ENCODE measurements around the gene TNPO1.

TNPO1 gene

DNA sequence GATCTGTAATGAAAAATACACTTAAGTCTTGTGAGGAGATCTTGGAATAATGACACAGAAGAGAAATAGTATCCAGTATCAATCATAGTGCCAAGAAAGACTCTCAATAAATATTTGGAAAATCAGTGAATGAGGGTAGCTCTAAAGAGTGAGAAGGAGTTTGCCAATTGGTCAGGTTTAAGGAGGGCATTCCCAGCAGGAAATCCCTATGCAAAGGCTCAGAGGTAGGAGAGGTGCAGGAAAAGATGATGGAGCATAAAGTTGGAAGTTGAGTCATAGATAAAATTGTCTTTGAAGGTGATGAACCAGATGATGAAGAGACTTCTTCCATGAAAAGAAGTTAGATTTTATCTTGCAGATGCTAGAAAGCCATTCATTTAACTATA lies 27.8 kb downstream of the TNPO1 start:
- Histone ChIP-seq H3K4me3 (ENCODE audit: low read depth, low read length, poor library complexity, severe bottlenecking) (no peak overlapping the region), H3K27me3 (ENCODE audit: insufficient read depth, low read length) (no peaks in the 10 kb centered on the region), H3F3A (ENCODE audit: insufficient read depth, low read length) (0 out of 2 replicates have a peak, but pooled peaks cover 2% of the 10 kb centered on the region), H3K36me3 (ENCODE audit: insufficient read depth, low read length) (no peaks in the 10 kb centered on the region), H3K9me2 (ENCODE audit: low read depth, low read length) (no peaks in the 10 kb centered on the region), H3K9ac (ENCODE audit: low read length) (no peak overlapping the region), H3K4me1 (ENCODE audit: insufficient read depth, low read length, severe bottlenecking) (peaks cover 13% of the 10 kb centered on the region), H3K27ac (ENCODE audit: low read depth, low read length, poor library complexity, severe bottlenecking) (no peak overlapping the region), H3K4me2 (ENCODE audit: low read length) (no peak overlapping the region), H4K20me1 (ENCODE audit: insufficient read depth, low read length) (no peaks in the 10 kb centered on the region), H3K9me3 (ENCODE audit: low read length) (no peaks in the 10 kb centered on the region), H3K79me2 (ENCODE audit: insufficient read depth, low read length) (peaks cover 10% of the 10 kb centered on the region), H2AFZ (ENCODE audit: low read length) (no peak overlapping the region)
- no peak for TF ChIP-seq EZH2 (IDR thresholded peaks at IDR 0.05; ENCODE audit: borderline replicate concordance, low read length)
- TF ChIP-seq, protein P1, sequence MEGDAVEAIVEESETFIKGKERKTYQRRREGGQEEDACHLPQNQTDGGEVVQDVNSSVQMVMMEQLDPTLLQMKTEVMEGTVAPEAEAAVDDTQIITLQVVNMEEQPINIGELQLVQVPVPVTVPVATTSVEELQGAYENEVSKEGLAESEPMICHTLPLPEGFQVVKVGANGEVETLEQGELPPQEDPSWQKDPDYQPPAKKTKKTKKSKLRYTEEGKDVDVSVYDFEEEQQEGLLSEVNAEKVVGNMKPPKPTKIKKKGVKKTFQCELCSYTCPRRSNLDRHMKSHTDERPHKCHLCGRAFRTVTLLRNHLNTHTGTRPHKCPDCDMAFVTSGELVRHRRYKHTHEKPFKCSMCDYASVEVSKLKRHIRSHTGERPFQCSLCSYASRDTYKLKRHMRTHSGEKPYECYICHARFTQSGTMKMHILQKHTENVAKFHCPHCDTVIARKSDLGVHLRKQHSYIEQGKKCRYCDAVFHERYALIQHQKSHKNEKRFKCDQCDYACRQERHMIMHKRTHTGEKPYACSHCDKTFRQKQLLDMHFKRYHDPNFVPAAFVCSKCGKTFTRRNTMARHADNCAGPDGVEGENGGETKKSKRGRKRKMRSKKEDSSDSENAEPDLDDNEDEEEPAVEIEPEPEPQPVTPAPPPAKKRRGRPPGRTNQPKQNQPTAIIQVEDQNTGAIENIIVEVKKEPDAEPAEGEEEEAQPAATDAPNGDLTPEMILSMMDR (IDR thresholded peaks at IDR 0.05; ENCODE audit: low read length): no peak

DNA sequence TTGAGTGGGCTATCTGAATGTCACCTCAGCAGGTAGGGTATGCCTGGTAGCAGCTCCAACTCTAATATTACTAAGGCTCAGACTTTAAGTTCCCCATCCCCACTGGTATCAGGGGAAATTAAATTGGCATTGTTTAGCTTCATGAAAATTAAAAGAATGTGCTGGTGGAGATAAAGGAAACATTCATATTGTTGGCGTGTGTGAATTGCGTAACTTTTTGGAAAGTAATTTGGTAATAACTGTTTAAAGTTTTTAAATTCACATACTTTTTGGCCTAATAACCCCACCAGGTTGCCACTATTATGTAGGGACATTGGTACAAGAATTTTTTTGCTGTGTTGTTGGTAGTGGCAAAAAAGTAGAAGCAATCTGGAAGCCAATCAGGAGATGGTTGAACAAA lies 29.4 kb downstream of the TNPO1 start:
- H2AFZ ChIP-seq (ENCODE audit: low read length): no peak overlapping the region
- H3K4me1 ChIP-seq (ENCODE audit: insufficient read depth, low read length, severe bottlenecking): peaks cover 30% of the 10 kb centered on the region
- H3K9me3 ChIP-seq (ENCODE audit: low read length): no peaks in the 10 kb centered on the region
- H3K27me3 ChIP-seq (ENCODE audit: insufficient read depth, low read length): no peaks in the 10 kb centered on the region
- H3F3A ChIP-seq (ENCODE audit: insufficient read depth, low read length): 0 out of 2 replicates have a peak, but pooled peaks cover 2% of the 10 kb centered on the region
- H3K4me3 ChIP-seq (ENCODE audit: low read depth, low read length, poor library complexity, severe bottlenecking): no peak overlapping the region
- H3K9me2 ChIP-seq (ENCODE audit: low read depth, low read length): no peaks in the 10 kb centered on the region
- H3K4me2 ChIP-seq (ENCODE audit: low read length): no peak overlapping the region
- no peak overlapping the region for H3K27ac ChIP-seq (ENCODE audit: low read depth, low read length, poor library complexity, severe bottlenecking)
- no peak for TF ChIP-seq EZH2 (IDR thresholded peaks at IDR 0.05; ENCODE audit: borderline replicate concordance, low read length)
- TF ChIP-seq, protein P1 (IDR thresholded peaks at IDR 0.05; ENCODE audit: low read length): no peak
- H3K79me2 ChIP-seq (ENCODE audit: insufficient read depth, low read length): peaks cover 27% of the 10 kb centered on the region
- H3K36me3 ChIP-seq (ENCODE audit: insufficient read depth, low read length): peaks cover 11% of the 10 kb centered on the region; the same call in 1 of the 2 replicates
- peaks cover 7% of the 10 kb centered on the region; the same call in 1 of the 2 replicates for H4K20me1 ChIP-seq (ENCODE audit: insufficient read depth, low read length)
- H3K9ac ChIP-seq (ENCODE audit: low read length): no peak overlapping the region

DNA sequence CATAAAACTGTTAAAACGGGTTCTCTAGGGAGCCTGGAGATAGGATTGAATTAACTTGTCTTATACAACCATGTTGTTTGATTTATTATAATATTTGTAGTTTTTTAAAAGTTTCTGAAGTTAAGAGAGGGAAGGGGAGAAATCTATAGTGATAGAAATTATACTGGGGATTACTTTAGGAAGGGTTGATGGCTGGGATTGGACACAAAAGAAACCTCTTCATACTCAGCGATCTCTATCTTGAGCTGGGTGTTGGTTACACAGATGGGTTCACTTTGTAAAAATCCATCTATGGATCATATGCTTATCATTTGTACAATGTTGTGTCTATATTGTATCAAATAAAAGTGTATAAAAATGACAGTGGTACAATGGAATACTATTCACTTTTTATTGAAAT lies 30.0 kb downstream of the TNPO1 start:
- Histone ChIP-seq H3K9me3 (ENCODE audit: low read length) (no peaks in the 10 kb centered on the region), H3K4me1 (ENCODE audit: insufficient read depth, low read length, severe bottlenecking) (peaks cover 36% of the 10 kb centered on the region), H3F3A (ENCODE audit: insufficient read depth, low read length) (0 out of 2 replicates have a peak, but pooled peaks cover 2% of the 10 kb centered on the region), H3K27me3 (ENCODE audit: insufficient read depth, low read length) (no peaks in the 10 kb centered on the region), H3K4me2 (ENCODE audit: low read length) (no peak overlapping the region), H3K27ac (ENCODE audit: low read depth, low read length, poor library complexity, severe bottlenecking) (no peak overlapping the region), H2AFZ (ENCODE audit: low read length) (no peak overlapping the region), H3K79me2 (ENCODE audit: insufficient read depth, low read length) (peaks cover 33% of the 10 kb centered on the region), H4K20me1 (ENCODE audit: insufficient read depth, low read length) (peaks cover 8% of the 10 kb centered on the region; the same call in 1 of the 2 replicates), H3K9me2 (ENCODE audit: low read depth, low read length) (no peaks in the 10 kb centered on the region), H3K4me3 (ENCODE audit: low read depth, low read length, poor library complexity, severe bottlenecking) (no peak overlapping the region), H3K9ac (ENCODE audit: low read length) (no peak overlapping the region), H3K36me3 (ENCODE audit: insufficient read depth, low read length) (peaks cover 17% of the 10 kb centered on the region)
- TF ChIP-seq, protein P1 (IDR thresholded peaks at IDR 0.05; ENCODE audit: low read length): no peak
- TF ChIP-seq EZH2 (IDR thresholded peaks at IDR 0.05; ENCODE audit: borderline replicate concordance, low read length): no peak

Data from OCI-LY1 (cell line).